Activated CD8-positive, alpha-beta memory T cell treated with anti-CD3 and anti-CD28 coated beads for 1 hour (primary cell): ENCODE data around the gene ZDHHC3.

ENCODE experiments used
- DNase-seq, 2 donors: peaks; one replicate each; pipeline ENCODE4 v3.0.0-alpha.2; 2020; ENCODE audit warnings: low read depth in 1 of 2; ENCODE audit errors: extremely low read depth in 1 of 2

Gene ZDHHC3

DNA sequence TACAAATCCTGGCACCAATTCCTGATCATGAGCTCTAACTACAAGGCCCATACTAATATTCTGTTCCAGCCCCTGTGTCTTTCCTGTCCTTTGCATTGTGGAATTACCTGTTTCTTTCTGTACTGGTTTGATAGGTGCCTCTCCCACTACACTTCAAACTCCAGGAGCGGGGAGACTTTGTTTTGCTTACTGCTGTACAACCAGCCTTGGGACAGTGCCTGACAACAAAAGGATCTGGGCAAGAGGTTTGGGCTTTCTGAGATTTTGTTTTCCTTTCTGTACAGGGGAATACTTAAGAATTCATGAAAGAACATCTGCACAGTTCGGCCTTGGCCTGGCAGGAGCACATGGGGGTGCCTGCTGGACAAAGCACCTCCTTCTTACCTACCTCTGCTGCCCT is 45.1 kb downstream of the ZDHHC3 start:
- no peak for DNase-seq

DNA sequence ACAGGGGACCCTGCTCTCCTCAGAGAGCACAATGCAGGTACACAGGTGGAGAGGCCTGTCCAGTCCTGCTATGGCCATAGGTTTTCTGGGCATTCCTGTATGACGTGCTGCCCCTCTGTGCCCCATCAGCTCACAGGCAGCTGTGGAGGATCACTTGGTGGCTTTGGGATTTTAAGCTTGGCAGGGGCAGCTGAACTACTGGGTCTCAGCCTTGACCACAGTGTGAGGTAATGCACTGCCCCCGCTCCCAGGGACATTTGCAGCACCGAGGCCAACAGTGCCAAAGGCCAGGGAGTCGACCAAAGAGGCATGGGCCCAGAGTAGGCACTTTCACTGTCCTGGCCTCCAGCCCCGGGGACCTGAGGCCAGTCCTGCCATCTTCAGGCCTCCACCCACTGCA is 46.2 kb downstream of the ZDHHC3 start:
- DNase-seq = no peak

DNA sequence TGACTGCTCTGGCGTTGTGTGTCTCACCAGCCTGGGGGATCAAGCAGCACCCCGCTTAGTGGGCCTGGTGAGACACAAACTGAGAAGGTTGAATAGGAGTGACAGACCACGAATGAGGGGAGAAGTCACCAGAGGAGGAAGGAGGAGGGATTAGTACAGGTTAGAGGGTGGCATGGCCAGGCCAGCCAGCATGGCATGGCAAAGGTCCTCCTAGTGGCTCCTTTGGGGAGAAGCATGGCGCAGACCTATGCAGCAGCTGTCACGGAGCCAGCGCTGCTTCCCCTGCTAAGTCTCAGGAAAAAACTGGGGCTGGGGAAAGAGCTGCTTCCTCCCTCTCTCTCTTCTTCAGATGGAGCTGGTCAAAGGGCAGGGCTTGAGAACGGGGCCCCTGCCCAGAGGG is 48.6 kb downstream of the ZDHHC3 start:
- no peak for DNase-seq

DNA sequence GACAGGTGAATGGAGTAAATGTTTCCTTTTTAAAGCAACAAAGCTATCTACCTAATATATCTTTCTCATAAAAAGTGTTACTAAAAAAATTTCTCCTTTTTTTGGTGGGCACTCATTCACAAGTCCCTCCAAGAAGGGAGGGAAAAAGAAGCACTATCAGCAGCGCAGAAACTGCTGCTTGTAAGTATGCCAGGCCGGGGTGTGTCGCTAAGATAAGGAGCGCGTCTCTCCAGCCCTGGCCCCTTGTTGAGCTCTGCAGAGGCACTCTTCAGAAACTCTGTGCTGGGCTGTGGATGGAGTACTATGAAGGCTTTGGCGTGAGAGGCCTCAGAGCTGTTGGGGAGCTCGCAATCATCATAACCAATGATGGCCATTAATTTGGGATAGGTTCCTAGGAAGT is 49.1 kb downstream of the ZDHHC3 start:
- DNase-seq = no peak

DNA sequence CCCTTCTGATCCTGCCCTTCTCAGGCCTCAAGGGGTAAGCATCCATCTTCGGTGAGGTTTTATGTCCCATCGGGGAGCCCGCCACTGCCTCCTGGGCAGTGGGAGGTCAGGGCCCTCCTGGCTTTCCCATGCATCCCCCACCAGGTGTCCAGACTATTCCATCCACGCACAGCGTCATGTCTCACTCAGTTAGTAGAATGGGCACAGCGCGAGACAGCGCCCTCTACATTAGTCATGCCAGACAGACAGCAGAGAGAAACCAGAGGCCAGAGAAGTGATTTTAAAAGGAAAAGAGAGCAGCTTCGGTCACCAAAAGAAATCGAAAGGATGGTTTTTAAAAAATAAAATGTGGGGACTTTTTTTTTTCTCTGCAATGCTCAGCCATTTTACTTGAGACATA is 49.8 kb downstream of the ZDHHC3 start:
- no peak for DNase-seq

DNA sequence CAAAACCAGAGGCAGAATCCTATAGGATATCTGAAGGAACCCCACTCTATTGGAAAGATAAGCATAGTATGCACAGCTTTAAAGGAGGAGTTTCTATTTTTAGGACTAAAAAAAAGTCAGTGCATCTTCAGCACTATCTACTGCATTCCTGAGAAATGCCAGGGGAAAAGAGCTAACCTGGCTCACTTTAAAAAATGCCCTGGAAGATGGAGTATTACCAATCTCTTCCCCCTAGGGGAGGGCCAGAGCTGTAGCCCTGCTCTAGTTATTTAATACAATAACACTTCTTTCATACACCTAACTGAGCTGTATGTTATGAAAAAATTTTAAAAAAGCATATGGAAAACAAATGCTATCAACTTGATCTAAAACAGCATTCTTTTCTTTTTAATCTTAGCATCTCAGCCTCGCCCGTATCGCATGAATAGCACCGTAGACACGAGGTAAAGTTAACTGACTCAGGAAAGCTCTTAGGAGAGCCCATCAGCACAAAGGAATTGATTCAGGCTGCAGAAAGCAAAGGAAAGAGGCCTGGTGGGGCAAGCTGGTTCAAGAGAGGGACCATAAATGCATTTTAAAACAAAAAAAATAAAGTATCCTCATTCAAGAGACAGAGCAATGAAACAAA is 51.4 kb downstream of the ZDHHC3 start:
- no peak for DNase-seq

DNA sequence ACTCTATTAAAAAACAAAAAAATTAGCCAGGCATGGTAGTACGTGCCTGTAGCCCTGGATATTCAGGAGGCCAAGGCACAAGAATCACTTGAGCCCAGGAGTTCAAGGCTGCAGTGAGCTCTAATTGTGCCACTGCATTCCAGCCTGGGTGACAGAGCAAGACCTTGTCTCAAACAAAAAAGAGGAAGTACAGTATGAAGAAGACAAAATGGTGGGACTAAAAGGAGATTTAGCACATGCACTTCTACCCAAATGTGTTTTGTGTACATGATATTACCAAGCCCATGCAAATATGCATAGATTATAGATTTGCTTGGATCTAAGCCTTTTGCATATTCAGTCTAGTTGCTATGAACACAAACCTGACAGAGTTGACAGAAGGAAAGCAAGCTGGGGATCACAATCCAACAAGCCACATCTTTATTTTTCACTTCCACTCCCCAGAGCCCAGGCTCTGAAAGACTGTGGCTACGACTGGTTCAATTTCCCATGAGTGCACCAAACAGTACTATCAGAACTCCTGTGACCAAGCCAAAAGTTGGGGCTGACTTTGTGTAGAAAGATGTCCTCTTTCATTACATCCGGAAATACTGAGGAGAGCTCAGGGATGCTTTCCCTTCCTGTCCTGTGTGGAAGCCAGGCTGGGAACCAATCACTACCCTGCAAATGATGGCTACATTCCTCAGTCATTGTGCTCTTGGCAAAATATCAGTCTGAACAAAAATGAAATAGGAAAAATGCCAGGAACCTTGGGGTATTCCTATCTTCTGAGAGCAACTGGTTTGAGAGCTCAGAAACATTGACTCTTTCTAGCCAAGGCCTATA is 52.1 kb downstream of the ZDHHC3 start:
- DNase-seq = no peak

DNA sequence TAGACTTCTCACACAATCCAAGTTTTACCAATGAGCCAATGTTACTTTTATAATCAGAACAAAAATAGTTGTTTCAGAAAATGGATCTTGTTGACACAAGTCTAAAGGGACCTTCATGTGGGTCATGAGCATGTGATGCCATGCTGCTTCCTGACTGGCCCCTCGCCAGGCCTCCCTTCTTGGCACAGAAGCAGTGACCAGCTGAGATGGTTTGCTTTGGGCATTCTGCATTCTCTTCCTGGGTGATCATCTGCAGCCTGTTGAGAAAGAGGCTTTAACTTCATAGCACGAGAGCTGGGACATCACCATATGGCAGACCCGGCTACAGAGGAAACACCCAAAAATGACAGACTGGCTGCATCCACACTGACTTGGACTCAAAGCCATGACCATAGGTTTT is 55.9 kb downstream of the ZDHHC3 start:
- DNase-seq = no peak

DNA sequence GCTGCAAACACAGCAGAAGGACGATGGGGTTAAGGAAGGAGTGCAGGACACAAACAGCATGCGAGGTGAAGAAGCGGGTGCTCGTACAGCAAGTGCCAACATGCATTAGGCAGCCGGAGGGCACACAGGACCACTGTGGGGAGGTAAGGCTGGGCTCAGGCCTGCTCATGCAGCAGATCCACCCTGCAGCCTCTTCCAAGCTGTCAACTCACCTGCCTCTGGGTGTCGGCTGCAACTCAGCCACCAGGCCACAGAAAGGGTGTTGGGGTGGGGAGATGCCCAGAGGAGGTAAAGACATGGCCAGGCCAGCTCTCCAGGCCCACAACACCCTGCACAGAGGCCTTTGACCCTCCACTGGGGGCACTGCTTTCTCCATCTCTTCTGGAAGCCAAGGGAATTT is 57.4 kb downstream of the ZDHHC3 start:
- DNase-seq = no peak

DNA sequence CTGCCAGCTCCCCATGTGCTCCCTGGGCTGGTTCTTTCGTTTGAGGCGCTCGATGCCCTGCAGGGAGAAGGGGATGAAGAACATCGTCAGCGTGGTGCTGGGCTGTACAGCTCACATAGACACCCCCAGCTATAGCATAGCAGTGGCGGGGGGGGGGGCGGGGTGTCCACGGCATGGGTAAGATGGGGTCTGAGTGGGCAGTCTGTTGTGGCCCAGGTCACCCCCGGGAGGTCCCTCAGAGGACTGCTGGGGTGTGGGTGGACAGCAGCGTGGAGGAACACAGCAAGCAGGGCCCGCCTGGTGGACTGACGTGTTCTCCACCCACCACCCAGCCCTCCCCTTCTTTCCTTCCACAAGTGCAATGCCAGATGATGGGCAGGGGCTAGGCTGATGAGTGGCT is 57.9 kb downstream of the ZDHHC3 start:
- DNase-seq = no peak

DNA sequence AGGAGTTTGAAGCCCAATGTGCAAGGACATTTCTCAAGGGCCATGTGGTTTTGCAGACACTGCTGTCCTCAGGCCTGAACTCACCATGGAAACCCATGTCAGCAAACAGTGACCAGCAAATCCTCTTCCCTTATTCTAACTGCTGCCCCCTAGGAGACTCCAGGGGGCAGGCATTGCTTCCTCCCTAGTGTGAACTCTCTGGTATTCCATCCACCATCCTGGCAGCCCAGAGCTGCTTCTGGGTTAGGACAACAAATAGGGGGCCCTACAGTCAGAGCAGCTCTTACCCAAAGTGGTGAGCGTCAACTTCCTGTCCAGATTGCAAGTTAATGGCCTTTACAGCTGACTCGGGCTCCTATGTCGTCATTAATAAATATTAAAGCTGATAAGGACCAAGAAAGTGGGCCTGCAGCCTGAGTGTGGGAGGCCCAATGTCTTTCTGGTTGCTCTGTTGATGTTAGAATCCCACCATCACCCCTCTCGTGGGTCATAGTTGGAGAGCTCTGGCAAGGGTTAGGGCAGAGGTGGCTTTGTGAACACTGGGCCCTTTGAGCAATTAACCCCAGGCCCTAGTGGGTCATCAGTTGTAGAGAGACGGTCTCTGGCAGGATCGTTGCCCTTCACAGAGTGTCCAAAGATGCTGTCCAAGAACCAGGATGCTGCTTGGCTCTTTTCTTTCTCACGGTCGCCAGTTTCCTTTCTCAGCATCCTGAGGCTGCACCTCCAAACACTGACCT is 60.1 kb downstream of the ZDHHC3 start:
- no peak for DNase-seq

DNA sequence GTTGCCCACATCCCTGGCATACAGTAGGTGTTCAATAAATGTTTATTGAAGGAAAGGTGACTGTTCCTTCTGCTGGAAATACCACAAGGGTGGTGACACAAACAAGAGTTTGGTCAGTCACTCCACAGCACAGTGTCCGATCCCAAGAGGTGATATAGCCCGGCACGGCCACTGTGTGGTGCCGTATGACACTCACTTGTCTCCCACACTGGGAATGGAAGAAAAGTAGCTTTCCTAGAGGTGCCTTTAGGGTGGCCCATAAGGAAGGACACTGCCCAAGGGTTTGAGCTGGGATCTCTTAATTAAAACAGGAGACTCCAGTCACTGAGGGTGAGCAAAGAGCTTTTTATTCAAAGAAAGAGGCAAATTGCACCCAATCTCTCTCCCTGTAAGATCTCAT is 61.0 kb downstream of the ZDHHC3 start:
- no peak for DNase-seq

DNA sequence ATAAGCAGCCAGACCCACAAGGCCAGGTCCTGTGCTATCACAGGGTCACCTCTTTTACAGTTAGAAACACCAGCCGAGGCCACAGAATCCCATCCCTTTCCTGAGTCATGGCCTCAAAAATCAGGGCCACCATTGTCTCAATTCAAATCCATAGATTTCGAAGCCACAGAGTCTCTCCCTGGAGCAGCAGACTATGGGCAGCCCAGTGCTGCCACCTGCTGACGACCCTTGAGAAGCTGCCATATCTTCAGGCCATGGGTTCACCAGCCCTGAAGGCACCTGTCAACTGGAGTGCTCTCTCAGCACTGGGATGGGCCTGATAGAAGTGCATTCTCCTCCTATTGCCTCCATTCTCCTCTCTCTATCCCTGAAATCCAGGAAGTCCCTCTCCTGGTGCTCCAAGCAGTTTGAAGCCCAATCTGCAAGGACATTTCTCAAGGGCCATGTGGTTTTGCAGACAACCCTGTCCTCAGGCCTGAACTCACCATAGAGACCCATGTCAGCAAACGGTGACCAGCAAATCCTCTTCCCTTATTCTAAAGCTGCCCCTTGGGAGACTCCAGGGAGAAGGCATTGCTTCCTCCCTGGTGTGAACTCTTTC is 62.0 kb downstream of the ZDHHC3 start:
- DNase-seq = peak; percentile 16 to 42

DNA sequence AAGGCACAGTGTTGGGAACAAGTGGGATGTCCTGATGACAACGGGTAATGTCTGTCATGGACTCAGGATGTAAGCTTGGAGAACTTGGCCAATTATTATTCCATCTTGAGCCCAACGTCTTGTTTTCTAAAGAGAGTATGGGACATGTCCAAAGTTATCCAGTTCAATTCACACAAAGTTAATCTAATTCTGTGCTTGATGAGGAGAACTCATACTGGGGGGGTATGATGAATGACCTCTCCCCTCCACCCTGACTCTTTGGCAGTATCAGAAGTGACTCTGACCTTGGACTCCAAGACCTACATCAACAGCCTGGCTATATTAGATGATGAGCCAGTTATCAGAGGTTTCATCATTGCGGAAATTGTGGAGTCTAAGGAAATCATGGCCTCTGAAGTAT is 65.3 kb downstream of the ZDHHC3 start:
- no peak for DNase-seq

DNA sequence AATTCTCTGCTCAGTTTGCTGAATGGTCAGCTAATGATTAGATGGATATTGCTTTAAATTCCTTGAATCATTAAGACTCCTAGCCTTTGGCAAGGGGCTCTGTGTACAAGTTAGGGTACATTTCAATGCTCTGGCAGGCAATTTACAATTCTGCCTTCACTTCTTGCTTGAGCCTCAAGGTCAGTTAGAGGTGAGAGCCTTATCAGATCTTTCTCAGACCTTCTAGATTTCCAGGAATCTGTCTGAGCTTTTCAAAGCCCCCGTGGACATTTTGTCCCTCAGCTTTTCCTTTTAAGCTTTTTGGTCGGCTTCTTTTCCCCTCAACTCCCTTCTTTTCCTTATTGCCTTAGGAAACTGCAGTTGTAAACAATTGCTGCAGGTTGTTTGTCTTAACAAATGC is 66.9 kb downstream of the ZDHHC3 start:
- no peak for DNase-seq

DNA sequence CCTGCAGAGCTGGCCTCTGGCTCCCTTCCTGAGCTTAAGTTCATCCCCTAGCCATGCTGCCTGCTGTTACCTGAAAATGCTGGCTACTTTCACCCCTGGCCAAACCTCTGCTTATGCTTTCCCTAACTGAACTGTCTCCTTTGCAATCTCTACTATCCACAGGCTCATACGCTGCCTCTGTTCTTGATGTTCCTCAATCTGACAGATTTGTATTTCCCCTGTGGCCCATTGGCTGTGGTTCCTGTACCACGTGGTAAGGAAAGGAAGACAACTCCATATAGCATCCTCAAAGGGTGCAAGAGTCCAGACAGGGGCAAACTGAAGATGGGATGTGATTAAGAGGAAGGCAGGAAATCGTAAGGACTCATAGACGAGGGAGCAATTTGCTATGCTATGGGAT is 68.4 kb downstream of the ZDHHC3 start:
- no peak for DNase-seq

DNA sequence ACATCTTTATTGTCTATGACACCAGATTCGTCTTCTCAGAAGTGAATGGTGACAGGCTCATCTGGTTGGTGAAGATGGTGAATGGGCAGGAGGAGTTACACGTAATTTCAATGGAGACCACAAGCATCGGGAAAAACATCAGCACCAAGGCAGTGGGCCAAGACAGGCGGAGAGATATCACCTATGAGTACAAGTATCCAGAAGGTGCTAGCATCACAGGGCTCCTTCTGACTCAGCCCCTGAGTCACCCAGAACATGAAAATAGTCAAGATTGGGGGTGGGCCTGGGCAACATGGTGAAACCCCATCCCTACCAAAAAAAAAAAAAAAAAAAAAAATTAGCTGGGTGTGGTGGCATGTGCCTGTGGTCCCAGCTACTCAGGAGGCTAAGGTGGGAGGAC is 69.0 kb downstream of the ZDHHC3 start:
- no peak for DNase-seq

DNA sequence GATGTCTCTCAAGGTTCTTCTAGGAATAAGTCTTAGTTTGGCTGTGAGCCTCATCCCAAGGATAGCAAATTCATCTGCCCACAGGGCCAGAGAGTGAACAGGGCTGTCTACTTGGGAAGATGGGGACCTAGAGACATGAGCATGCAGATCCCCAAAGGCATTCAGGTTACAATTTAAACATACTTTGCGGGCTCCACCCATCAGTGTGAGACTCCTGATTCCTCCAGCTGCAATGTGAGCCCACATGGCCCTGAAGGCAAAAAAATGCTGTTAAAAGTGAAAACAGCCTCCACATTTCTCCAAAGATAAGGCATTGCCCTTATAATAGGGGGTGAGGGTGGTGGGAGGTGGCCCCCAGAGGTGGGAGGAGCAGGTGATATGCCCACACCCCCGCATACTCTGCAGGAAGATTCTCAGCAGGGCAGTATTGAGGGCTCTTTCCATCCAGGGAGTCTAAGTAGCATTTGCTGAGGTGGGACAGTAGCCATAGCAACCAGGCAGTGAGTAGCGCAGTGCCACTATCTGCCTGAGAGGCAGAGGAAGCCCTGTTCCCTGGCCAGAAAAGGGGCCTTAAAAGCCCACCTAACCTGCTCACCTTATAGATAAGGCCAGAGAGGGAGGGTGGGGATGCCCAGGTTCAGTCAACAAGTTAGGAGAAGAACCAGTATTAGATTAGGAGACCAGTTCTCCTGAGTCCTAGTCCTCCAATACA is 70.4 kb downstream of the ZDHHC3 start:
- no peak for DNase-seq

DNA sequence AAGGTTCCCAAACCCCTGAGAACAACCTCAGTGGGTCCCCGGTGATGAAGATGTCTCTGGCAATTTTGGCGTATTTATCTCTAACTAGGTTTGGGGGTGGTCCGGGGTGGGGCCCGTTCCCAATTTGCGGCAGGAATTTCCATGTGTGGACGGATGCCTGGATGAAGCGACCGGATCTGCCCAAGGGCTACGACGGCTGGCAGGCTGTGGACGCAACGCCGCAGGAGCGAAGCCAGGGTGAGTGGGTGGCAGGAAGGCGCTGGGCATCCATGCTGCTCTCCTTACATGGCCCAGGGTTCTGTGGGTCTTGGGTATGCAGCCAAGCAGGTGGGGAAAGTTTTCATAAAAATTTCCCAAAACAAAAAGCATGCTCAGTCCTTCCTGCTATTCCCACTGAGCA is 72.2 kb downstream of the ZDHHC3 start:
- DNase-seq = no peak

DNA sequence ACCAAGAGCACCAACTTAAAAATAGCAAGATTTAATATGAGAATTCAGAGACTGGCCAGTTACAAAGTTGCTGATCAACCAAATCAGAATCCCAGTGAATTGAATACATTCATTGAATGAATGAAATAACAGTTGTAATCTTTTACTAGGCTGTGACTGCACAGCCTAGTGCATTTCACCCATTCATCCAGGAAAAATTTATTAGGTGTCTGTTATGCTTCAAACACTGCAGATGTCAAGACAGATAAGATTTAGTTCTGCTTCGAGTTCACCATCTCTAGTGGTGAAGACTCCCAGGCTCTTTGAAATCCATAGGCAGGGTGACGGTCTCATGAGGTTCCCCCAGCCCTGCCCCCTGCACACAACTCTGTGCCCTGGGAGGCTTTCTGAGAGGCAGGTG is 72.7 kb downstream of the ZDHHC3 start:
- no peak for DNase-seq

DNA sequence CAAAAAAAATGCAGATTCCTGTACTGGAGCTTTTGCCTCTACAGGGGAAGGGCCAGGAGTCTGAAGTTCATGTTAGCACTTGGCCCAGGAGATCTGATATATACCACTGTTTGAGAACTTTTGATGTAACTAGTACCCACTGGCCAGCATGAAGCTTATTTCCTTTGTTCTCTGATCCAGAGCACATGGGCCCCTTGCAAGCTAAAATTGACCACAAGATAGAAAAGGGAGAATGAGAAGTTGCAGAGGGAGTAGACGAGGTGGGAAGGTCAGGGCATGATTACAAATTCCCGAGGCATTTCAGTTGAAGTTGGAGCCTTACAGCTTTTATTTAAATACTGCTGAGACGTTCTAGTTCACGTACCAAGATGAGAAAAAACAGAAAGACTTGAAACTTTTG is 73.3 kb downstream of the ZDHHC3 start:
- DNase-seq = no peak
